Activated CD8-positive, alpha-beta memory T cell treated with anti-CD3 and anti-CD28 coated beads for 4 hours (primary cell): ENCODE measurements around the gene THEMIS.
"Not testable (repeated sequence)": the region's sequence is repeated elsewhere in the genome, so short reads cannot be mapped to it uniquely, and the experiment has no call there.

Experiments used
- DNase-seq, 2 donors: peaks; one replicate each; pipeline ENCODE4 v3.0.0-alpha.2; 2020; ENCODE audit warnings: low read depth in 2 of 2

THEMIS gene

DNA sequence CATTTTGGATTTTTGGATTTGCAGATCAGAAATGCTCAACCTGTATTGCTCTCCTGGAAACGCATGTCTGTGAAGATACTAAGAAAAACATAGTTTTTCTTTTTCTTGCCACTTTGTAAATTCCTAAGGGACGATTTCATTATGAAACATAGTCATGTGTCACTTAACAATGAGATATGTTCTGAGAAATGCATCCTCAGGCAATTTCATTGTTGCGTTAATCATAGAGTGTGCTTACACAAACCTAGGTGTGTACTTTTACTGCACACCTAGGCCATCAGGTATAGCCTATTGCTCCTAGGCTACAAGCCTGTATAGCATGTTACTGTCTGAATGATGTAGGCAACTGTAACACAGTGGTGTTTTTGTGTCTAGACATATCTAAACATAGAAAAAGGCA is 13.4 kb upstream of the THEMIS start:
- no peak for DNase-seq

DNA sequence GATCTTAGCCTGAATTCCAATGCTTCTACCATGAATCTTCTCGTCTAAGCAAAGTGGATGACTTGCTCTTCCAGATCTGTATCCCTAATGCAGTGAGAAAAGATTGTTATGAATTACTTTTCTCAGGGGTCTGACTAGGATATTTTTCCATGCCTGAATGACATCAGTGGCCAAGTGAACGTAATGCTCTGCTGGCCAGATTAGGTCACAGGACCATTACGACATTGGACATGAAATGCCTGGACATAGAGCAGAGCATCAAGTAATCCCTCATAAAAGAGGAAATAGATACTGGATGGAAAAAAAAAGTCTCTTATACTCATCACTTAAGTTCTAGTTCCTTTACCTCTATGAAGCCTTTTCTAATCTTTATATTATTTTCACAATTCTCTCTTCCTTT is 12.1 kb upstream of the THEMIS start:
- DNase-seq, result no peak

DNA sequence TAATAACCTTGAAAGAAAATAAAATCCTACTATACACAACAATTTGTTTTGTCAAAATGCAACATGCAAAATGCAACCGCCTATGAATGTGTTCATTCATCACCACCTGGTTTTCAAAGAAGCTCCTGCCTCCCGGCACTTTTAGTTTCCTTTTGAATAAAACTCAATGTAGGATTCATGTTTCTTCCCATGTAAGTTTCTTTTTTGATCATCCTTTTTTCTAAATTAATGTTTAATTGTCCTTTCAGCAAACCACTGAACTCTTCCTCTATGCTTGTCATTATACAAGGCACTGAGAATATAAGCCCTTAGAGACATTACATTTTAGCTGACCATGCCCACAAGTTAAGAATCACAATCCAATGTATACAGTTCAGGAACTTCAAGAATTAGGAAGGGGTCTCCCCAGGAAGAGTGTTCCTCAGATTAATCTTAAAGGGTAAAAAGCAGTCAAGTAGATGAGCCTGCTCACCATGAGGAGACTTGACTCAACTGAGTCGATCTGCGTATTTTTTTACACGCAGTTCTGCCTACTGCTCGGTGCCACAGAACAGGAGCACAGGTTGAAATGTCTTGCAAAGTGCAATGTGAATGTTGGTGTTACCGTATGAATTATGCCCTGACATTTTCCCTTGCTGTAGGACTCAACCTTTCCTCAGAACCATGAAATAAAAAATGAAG is 7.2 kb upstream of the THEMIS start:
- no peak for DNase-seq

DNA sequence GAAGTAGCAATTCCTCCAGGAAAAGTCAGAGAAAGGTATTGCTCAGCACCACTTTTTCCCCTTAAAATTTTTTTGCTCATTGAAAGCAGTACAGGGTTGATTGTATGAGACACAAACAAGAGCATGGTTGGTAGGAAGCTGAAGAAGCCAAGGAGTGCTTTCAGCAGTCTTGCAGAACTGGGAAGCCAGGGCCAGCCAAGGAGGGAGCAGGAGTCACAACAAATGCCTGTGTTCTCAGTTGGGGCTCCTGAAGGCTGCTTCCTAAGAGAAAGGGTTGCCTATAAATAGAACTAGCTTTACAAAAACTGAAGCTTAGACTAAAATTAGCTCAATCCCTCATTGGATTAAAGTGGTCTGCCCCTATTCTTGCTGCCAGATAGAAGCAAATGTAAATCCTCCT is 3.3 kb upstream of the THEMIS start:
- no peak for DNase-seq

DNA sequence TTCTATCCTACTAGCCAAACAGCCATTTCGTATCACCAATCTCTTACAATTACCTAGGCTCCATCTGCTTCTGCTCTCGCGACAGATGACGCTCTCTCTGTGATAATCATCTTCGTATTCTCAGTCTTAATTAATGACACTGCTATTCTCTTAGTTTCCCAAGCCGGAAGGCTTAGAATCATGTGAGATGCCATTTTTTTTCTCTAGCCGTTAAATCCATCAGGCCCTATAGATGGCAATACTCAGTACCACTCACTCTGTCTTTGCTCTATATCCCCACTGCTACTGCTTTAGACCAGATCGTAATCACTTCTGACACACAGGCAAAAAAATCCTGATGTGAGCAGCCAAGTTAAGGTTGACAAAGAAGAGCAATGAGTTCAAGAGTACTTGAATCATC is 2.1 kb upstream of the THEMIS start:
- DNase-seq, result no peak

DNA sequence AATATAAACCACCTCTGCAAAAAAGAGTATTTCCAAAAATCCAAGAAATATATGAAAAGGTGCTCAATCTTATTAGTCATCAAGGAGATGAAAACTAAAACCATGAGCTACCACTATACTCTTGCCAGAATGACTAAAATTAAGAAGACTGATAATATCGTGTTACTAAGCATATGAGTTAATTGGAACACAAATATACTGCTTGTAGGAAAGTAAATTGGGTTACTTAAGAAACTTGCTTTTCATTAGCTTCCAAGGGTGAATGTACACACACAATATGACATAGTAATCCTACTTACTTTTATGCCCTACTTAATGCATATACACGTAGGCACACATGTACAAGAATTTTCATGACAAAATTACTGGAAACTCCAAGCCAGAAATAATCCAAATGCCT is 3.4 kb downstream of the THEMIS start:
- no peak for DNase-seq

DNA sequence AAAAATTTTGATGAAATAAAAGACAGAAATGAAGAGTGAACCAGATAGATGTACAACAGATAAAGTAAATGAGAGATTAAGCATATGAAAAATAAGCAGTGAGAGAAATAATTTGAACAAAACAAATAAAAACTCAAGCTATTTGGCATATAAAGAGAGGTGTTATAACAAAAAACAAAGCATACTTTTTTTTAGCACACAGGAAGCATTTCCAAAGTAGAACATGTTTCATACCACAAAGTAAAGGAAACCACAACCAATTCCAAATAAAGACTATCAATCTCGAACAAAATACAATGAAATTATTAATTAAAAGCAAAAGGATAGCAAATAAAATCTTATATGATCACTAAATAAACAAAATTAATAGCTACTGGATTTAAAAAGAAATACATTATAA is 6.8 kb downstream of the THEMIS start:
- DNase-seq, result no peak

DNA sequence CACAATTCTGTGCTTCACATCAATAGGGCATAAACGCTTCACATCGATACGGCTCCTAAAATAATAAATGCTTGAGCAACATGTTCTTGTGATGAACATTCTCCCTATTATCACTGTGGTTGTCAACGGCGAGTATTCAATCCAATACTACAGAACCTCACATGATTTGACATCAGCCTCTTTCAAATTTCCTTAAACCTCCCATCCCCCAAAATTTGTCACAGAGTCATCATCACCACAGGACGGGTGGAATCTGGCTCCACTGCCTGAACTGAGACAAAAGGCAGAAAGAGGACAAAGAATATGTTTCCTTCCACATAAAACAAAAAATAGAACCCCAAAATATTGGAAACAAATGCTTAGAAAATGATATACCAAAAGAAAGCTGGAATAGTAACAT is 7.3 kb downstream of the THEMIS start:
- DNase-seq, result no peak

DNA sequence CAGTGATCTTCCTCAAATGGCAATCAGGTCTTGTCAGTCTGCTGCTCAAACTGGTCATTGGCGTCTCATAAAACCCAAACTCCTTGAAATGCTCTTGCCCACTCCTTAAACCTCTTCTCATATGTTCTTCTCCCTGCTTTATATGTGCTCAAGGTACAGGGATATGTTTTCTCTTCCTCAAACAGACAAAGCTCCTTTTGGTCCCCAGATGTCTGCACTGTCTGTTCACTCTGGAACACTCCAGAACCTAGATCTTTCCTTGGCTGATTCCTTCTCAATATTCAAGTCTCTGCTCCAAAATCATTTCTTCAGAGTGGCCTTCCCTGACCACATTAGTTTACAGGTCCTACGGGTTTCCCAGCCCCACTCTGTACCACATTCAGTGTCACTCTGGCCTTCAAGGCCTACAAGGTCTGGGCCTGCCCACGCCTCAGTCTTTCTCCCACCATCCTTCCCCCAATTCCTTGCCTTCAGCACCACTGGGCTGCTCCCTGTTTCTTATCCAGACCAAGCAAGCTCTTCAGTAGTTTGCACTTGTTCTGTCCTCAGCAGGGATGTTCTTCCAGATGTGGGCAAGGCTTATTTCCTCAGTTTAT is 9.0 kb downstream of the THEMIS start:
- no peak for DNase-seq

DNA sequence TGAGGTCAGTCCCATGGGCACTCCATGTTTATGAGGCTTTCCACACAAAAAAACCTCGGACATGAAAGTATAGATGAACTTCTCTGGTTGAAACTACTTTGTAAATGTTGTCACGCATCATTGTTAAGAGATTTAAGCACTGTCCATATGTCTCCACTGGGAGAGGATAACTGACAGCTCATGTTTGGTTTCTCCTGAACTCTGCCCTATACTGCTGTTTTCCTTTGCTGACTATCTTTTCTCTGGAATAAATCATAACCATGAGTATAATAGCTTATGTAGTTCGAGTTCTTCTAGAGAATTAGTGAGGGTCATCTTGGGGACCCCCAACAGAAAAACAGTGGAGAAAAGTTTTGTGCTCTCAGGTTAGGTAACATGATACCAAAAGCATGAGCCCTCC is 14.3 kb downstream of the THEMIS start:
- DNase-seq, result no peak

DNA sequence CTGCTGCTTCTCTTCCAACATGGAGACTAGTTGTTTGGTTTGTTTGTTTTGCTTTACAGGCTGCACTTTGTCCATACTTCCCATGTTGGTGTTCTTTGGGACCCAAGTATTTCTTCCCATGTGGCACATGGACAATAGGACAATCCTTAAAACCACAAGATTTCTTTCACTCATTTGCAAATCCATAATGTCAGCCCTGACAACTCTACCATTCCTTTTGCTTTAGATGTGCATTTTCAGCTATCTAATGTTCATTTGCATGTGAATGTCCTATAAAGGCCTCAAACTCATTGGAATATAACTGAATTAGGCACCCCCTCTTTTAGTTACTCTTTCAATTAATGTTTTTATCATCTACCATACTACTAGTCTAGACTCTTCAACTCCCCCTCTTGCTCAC is 16.7 kb downstream of the THEMIS start:
- no peak for DNase-seq

DNA sequence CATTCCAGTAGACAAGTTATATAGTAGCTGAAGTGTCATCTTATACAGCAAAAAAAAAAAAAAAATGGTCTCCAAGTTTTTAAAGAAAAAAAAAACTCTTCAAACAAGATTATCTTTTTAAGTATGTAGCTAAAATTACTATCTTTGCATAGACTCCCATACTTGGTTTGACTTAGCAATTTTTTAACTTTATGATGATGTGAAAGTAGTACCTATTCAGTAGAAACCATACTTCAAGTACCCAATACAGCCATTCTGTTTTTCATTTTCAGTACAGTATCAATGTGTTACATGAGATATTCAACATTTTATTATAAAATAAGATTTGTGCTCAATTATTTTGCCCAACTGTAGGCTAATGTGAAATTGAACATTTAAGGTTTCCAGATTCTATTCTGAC is 18.9 kb downstream of the THEMIS start:
- DNase-seq, result not testable (repeated sequence)

DNA sequence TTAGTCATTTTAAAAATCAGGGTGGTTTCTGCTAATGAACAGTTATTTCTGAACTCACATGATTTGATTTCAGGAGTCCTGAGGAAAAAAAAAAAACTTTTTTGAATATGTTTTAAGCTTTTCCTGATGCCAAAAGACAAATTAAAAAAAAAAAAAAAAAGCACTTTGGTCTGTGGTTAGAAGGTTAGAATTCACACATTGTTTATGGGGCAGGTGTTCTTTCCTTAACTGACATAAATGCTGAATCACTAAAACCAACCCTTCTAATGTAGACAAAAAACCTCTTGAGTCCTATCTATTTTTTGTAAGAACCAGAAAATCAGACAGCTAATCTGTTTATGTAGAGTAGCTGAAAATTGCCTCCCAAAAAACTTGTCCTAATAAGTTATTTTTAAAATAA is 20.4 kb downstream of the THEMIS start:
- DNase-seq, result no peak

DNA sequence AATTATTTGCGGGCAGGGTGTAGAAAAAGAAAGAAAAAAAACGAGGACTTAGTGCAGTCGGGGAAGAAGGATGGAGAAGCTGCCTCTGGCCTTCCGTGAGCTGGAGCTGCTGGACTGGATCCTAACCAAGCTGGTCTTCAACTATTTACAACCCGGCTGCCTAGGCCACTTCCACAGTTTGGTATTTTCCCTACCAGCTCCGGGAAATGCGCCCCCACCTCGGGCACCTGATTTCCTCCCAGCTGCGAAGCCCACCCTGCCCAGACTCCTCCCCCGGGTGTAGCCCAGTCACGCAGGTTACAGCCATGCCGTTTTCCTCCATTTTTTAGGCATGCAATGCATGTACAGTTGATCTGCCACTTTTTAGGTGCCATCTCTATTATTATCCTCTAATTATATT is 21.2 kb downstream of the THEMIS start:
- no peak for DNase-seq

DNA sequence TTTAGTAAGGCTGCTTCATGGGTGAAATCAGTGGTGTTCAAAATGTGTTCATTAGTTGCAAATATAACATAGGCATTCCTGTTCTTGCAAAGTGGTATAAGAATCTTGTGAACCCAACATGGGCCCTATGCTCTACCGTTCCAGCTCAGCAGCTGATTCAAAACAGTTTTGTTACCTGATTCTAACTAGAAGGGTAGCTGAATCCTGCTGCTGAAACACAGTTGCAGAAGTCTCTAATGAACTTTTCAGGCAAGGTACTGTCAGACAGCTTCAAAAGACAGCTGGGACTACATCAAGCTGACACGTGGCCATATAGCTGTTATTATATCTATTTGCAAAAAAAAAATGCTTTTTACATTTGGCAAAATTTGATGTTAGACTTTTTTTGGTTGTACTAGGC is 22.7 kb downstream of the THEMIS start:
- DNase-seq, result no peak

DNA sequence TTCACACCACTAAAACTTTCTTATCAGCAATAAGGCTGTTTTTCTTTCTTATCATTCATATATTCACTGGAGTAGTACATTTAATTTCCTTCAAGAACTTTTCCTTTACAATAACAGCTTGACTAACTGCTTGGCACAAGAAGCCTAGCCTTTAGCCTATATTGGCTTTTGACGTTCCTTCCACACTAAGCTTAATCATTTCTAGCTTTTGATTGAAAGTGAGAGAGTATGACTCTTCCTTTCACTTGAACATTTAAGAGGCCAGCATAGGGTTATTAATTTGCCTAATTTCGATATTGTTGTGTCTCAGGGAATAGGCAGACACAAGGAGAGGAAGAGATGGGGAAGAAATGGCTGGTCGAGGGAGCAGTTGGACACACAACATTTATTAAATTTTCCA is 23.6 kb downstream of the THEMIS start:
- no peak for DNase-seq

DNA sequence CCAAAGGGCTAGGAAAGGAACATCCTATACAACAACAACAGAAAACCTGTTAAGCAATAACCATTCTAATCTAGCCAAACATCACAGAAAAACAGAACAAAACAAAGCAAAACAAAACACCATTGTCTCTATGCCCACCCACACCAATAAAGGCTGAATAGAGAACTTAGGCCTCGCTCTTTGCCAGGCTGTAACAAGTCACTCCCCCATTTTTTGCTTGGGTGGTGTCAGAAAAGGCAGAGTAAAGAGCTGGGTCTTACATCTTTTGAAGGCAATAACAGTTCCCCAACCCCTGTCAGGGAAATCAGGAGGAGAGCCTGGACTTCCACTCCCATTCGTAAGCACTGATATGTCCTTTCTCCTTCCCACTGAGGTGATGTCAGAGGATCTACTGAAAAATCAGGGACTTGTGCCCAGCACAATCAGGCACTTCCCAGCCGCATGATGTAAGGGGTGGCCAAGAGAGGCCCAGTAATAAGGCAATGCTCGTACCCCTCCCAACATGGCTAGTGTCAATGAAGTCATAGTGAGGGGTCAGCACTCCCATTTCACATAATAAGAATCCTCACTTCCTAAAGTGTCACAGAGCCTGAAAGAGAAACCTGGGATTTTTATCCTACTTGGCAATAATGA is 31.0 kb downstream of the THEMIS start:
- DNase-seq, result no peak

DNA sequence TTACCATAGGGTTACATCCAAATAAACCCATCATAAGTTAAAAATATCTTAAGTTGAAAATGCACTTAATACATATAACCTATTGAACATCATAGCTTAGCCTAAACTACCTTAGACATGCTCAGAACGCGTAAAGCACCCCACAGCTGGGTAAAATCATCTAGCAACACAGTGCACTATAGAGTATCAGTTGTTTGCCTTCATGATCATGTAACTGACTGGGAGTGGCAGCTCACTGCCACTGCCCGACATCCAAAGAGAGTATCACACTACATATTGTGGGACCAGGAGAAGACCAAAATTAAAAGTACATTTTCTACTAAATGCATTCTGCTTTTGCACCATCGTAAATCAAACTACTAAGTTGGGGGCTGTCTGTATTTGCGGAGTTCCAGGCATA is 31.7 kb downstream of the THEMIS start:
- no peak for DNase-seq

DNA sequence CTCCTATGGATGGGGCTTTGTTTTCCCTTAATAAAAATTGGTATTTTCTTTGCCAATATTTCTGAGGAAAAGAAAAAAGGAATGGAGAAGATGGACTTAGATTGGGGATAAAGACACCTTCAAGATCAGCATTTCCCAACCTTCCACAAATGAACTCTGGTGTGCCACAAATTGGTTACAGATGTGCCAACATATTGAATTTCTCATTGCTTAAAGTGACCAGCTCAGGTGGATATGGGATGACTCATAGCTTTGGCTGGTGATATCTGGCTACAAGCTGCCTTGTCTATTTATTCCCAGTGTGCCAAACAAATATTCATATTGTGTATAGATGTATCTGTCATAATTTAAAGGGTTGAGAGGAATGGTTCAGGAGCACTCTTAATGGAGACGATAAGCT is 32.5 kb downstream of the THEMIS start:
- DNase-seq, result no peak

DNA sequence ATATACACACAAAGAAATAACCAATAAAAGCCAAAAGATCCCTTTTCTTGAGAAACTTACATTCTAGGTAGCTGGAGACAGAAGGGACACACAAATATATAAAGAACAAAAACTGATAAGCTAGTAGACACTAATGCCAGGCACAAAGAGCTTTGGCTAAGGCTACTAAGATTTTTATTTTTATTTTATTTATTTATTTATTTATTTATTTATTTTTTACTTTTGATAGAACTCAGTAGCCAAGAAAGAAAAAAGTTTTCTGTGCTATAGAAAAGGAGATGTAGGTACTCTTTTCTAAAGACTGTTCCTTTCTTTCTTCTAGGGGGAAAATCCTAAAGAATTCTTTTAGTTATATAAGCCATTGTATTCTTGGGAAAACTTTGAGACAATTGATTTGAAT is 34.1 kb downstream of the THEMIS start:
- no peak for DNase-seq

DNA sequence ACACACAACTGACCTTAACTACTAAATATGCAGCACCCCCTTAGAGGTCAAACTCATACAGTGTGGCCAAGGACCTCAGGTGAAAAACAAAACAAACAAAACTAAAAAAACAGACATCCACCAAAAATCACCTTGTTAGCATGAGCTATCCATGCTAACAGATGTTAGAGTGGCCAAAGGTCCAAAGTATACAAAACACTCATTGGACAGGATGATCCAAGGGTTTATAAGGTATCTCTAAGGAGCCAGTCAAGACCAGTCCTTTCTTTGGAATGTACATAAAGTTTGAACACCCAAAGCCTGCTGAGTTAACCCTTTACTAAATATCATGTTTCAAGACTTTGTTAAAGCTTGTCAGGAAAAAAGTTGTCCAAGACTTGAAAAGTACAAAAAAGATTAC is 35.8 kb downstream of the THEMIS start:
- no peak for DNase-seq

DNA sequence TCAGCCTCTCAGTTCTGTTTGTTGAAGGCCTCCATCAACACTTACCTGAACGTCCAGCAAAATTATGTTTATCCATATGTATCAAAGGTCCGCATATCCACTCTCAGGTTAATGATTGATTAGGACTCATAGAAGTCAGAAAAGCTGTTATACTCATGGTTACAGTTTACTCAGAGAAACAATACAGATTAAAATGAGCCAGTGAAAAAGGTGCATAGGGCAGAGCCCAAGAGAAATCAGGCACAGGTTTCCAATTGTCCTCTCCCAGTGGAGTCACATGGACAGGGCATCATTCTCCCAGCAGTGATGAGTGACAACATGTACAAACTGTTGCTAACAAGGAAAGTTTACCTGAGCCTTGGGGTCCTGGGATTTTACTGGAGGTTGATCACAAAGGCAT is 36.2 kb downstream of the THEMIS start:
- no peak for DNase-seq

DNA sequence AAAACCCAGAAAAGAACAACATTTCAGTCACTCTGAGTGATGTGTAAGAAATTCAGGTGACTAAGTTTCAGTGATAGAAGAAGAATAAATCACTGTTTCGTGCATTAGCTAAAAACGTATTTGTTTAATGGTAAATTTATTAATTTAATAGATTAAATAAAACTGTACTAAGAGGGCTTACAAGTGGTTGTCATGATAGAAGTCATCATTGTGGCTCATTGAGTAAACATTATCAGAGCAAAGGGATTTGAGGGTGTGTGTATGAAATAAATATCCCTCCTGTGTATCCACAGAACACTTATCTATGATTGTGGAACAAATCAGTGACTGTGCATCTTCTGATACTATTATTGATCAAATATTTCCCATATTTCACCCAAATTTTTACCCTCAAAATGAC is 40.1 kb downstream of the THEMIS start:
- DNase-seq, result no peak

DNA sequence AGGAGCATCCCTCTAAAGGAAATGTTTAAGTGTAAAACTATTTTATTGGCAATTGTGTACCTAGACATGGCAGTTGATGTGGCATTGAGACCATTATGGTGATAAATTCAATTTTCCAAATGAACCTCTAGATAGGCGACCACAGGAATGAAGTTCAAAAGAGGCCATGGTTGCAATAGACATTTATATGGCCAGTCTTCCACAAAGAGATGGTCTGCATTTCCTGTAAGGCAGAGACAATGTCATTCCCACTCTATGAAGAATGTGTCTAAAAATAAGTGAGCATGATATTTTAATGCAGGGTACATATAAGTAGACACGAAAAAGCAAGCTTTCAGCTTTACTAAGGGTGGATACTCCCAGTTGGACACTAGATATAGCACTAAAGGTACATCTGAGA is 40.9 kb downstream of the THEMIS start:
- DNase-seq, result no peak
